GM21515 (cell line): ENCODE data around the gene TBC1D5.
"Not testable (repeated sequence)": the region's sequence is repeated elsewhere in the genome, so short reads cannot be mapped to it uniquely, and the experiment has no call there.

ENCODE experiments used
- ATAC-seq: cut with Tn5 transposase; IDR thresholded peaks from one replicate; pipeline ENCODE4 v1.9.1; 2021; ENCODE audit not compliant: unreplicated experiment

The TBC1D5 gene, protein sequence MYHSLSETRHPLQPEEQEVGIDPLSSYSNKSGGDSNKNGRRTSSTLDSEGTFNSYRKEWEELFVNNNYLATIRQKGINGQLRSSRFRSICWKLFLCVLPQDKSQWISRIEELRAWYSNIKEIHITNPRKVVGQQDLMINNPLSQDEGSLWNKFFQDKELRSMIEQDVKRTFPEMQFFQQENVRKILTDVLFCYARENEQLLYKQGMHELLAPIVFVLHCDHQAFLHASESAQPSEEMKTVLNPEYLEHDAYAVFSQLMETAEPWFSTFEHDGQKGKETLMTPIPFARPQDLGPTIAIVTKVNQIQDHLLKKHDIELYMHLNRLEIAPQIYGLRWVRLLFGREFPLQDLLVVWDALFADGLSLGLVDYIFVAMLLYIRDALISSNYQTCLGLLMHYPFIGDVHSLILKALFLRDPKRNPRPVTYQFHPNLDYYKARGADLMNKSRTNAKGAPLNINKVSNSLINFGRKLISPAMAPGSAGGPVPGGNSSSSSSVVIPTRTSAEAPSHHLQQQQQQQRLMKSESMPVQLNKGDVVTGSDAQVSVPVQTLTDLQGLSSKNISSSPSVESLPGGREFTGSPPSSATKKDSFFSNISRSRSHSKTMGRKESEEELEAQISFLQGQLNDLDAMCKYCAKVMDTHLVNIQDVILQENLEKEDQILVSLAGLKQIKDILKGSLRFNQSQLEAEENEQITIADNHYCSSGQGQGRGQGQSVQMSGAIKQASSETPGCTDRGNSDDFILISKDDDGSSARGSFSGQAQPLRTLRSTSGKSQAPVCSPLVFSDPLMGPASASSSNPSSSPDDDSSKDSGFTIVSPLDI

GRCh38 chr3:17742102-17742879 is at the start of gene TBC1D5:
Gene TBC1D5, minus strand, starts transcription at chr3:17742631. Its CDS starts 234,061 bp downstream, at chr3:17508570.
- ATAC-seq, result peak; percentile 69

GRCh38 chr3:17783426-17783825 is 41.0 kb upstream of the TBC1D5 start:
- no peak for ATAC-seq

- no peak for ATAC-seq
These were observed 40.3 kb upstream of the TBC1D5 start for GRCh38 chr3:17782751-17783150.

DNA sequence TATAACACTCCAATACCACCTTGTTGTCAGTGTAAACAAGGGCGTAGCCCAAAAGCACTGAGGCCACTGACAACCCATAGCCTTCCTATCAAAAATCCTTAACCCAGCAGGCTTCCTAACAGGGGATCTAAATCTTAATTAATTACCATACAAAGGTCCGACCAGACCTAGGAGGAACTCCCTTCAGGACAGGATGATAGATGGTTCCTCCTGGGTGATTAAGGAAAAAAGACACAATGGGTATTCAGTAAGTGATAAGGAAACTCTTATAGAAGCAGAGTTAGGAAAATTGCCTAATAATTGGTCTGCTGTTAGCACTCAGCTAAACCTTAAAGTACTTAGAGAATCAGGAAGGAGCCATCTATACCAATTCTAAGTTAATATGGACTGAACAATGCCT is 37.9 kb upstream of the TBC1D5 start:
- not testable (repeated sequence) for ATAC-seq

GRCh38 chr3:17779304-17780250 is 37.1 kb upstream of the TBC1D5 start:
- ATAC-seq, result not testable (repeated sequence)

- ATAC-seq, result not testable (repeated sequence)
These were observed 34.9 kb upstream of the TBC1D5 start for GRCh38 chr3:17777326-17777725.

DNA sequence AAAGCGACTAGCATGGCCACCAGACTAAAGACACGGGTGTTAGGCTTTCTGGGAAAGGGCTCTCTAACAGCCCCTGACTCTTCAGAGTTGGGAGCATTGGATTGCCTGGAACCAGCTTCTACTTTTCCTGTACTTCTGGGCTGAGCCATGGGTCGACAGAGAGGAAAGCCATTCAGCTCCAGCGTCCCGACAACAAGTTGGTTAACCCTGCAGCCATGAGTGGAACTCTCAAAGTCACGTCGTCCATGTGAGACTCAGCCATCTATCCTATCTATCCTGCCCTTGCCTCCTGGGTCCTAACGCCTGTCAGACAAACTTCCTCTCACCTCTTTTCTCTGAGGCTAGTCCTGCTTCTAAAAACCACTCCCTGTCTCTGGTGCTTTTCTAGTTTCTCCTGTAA is 32.6 kb upstream of the TBC1D5 start:
- ATAC-seq, result no peak

GRCh38 chr3:17774180-17774910 is 31.9 kb upstream of the TBC1D5 start:
- ATAC-seq, result not testable (repeated sequence)

DNA sequence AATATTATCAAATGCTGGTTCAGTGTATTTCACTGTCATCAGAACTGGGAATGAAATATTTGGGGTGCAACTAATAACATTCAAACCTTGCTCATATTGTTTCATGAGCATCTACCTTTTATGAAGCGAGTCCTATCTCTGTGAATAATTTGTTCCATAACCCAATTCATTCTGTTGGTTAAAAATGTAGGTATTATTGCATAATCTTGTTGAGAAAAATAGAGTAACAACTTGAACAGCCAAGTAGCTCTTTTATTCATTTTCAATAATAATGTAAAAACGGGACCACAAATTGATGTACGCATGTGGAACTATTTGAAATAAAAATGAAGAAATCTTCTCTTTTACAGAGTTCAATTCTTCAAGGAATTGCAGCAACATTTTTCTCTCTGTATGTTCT is 30.1 kb upstream of the TBC1D5 start:
- no peak for ATAC-seq

DNA sequence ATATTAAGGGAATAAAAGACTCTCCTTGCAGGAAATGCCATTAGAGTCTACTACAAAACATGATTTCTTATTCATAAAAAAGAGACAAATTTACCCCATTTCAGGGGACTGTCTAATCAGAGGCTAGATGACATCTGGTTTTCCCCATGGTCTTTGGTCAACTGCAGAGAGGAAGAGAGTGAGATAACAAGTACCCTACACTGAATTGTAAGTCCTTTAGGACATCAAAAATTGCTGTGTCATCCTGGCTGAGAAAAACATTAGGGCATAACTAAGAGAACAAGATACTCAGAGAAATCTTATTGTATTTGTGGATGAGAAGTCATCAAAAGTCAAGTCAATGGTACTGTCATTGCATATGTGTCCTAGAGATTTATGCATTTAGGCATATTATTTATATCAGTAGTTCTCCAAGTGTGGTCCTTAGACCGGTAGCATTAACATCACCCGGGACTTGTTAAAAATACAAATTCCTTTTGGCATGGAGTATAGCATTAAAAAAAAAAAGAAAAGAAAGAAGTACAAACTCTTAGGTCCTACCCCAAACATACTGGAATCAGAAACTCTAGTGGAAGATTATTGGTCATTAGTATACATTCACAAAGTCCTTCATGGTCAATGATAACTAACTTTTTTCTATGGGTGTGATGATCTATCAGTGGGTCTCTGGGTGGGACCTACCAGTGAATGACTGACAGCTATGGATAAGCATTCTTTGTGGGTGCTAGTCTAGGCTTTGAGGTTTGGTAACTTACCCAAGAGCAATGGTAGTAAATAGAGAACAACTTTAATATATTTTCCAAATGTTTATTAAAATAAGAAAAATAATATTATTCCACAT is 29.0 kb upstream of the TBC1D5 start:
- no peak for ATAC-seq

DNA sequence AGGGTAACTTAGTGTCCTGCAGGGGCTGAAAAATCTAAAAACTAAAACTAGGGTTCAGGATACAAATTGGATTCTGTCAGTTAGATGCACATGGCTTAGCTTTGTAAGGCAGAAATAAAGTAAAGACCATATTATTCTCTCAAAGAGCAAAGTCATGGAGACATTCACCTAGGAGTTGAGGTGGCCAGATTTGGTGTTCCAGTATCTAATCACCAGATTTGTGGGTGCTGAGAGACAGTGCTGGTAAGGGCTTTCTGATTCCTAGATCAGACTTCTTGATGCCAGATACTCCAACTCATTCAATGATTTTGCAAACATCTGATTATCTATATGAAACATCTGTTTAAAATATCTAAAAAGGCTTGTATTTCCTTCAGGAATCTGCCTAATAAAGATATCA is 28.3 kb upstream of the TBC1D5 start:
- ATAC-seq, result no peak

GRCh38 chr3:17765819-17766472 is 23.5 kb upstream of the TBC1D5 start:
- peak; percentile 56 for ATAC-seq

DNA sequence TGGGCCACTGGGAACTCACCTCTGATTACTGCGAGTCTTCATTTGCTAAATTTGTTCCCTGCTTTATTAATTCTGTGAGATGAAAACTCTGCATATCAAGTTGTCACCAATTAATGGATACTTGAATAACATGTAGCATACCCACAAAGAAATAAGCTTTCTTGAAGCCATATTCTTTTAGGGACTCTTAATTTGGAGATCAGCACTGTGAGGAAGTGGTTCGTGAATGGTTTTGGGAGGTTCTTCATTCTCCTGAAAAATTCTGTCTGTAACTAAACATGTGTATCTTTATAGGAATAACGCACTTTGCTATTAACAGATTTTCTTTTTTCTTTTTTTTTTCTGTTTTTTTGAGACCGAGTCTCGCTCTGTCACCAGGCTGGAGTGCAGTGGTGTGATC is 19.1 kb upstream of the TBC1D5 start:
- no peak for ATAC-seq

- no peak for ATAC-seq
These were observed 17.5 kb upstream of the TBC1D5 start for GRCh38 chr3:17759901-17760300.

DNA sequence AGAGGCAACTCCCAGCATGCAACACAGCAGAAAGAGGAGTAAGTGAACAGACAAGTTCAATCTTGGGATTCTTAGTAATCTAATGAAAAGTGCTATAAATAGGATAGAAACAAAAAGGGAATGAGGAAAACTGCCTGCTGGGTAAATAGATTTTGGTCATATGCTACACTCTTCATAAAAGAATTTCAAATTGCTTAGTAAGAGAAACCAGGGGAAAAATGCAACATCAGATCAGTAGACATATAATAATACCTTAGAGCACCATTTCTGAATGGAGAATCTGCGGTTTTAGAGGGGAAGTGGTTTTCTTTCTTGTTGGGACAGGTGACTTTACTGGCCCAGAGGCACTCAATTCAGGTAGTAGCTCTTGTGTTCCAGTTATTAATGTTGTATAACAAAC is 13.4 kb upstream of the TBC1D5 start:
- peak; percentile 49 for ATAC-seq

- ATAC-seq, result no peak
These were observed 11.2 kb upstream of the TBC1D5 start for GRCh38 chr3:17753632-17753992.

DNA sequence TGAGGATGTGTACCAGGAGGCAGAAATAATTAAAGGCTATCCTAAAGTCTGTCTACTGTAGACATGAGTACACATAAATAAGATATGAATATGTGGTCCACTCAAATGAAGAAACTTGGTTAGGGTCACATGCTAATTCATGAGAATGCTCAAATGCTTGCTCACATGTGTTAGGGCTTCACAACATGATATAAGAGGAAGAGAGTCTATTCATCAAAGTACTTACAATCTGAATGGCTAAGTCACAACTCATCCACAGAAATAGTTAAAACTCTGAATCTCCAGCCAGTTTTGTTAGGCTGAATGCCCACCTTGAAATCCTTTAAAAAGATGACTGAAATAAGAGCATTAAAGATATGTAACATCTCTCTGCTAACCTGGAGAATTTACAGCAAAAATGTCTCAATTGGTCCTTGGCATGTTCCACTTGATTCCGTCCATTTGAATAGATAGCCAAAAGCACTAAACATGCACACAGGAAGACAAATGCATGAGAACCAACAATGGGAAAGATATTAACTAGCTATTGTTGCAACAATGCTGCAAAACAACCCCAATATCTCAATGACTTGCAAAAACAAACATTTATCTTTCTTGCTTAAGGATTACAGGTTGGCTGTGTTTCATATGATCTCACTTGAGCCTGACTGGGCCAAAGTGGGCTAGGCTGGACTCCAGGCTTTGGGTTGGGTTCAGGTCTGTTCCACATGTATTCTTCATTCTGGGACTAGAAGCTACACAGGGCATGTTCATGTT is 10.6 kb upstream of the TBC1D5 start:
- ATAC-seq, result no peak
